Measurements from ENCODE around the gene SGTA.

SGTA gene

DNA sequence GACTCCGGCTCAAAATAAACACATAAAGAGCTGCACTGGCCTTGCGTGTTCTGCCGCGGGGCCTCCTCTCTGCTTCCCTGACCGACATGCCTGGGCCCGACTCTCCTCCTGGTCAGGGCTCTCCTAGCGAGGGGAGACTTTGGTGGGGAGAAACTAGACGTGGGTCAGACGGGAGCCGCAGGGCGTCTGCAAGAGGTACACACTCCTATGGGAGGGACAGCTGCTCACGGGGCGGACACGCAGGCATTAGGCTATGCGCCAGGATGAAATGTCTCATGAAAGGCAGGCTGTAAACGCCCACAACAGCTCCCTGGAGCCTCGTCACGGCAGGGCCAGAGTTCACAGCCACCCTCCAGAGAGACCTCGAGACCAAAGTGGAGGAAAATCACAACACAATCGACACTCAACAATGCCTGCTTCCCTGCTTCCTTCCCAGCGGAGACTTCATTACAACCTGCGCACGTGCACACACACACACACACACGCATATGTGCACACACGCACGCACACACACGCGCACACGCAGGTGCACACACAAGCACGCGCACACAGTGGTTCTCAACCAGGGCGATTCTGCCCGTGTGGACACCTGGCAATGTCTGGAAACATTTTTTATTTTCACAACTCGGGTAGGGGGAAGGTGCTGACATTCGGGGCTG lies 49.0 kb downstream of the SGTA start:
- Histone ChIP-seq H3K79me2 (ENCODE audit: insufficient read depth, low read length) (no peaks in the 10 kb centered on the region), H3F3A (ENCODE audit: insufficient read depth, low read length) (no peaks in the 10 kb centered on the region), H4K20me1 (ENCODE audit: insufficient read depth, low read length) (no peaks in the 10 kb centered on the region), H3K4me3 (ENCODE audit: low read depth, low read length, poor library complexity, severe bottlenecking) (no peak overlapping the region), H2AFZ (ENCODE audit: low read length) (no peak overlapping the region), H3K27ac (ENCODE audit: low read depth, low read length, poor library complexity, severe bottlenecking) (no peak overlapping the region), H3K9me3 (ENCODE audit: low read length) (no peaks in the 10 kb centered on the region), H3K36me3 (ENCODE audit: insufficient read depth, low read length) (peaks cover 36% of the 10 kb centered on the region), H3K9ac (ENCODE audit: low read length) (no peak overlapping the region), H3K4me1 (ENCODE audit: insufficient read depth, low read length, severe bottlenecking) (peaks cover 4% of the 10 kb centered on the region), H3K9me2 (ENCODE audit: low read depth, low read length) (no peaks in the 10 kb centered on the region), H3K4me2 (ENCODE audit: low read length) (no peak overlapping the region), H3K27me3 (ENCODE audit: insufficient read depth, low read length) (no peaks in the 10 kb centered on the region)
- TF ChIP-seq EZH2 (IDR thresholded peaks at IDR 0.05; ENCODE audit: borderline replicate concordance, low read length): no peak
- TF ChIP-seq, protein P1, sequence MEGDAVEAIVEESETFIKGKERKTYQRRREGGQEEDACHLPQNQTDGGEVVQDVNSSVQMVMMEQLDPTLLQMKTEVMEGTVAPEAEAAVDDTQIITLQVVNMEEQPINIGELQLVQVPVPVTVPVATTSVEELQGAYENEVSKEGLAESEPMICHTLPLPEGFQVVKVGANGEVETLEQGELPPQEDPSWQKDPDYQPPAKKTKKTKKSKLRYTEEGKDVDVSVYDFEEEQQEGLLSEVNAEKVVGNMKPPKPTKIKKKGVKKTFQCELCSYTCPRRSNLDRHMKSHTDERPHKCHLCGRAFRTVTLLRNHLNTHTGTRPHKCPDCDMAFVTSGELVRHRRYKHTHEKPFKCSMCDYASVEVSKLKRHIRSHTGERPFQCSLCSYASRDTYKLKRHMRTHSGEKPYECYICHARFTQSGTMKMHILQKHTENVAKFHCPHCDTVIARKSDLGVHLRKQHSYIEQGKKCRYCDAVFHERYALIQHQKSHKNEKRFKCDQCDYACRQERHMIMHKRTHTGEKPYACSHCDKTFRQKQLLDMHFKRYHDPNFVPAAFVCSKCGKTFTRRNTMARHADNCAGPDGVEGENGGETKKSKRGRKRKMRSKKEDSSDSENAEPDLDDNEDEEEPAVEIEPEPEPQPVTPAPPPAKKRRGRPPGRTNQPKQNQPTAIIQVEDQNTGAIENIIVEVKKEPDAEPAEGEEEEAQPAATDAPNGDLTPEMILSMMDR (IDR thresholded peaks at IDR 0.05; ENCODE audit: low read length): no peak

DNA sequence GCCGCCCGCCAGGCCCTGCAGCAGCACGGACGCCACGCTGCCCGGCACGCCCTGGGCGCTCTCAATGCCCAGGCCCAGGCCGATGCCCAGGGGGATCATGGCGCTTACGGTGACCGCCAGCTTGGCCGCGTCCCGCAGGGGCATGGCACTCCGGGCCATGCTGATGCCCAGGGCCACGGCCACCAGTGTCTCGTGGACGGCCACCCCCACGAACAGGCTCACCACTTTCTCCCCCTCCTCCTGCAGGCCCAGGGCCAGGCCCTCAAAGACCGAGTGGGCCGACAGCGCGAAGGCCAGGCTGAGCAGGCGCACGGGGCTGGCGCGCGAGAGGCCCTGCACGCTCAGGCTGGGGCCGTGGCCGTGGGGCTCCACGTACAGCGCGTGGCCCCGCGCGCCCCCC lies 50.2 kb downstream of the SGTA start:
- Histone ChIP-seq H3K36me3 (ENCODE audit: insufficient read depth, low read length) (peaks cover 36% of the 10 kb centered on the region), H3K4me2 (ENCODE audit: low read length) (no peak overlapping the region)

DNA sequence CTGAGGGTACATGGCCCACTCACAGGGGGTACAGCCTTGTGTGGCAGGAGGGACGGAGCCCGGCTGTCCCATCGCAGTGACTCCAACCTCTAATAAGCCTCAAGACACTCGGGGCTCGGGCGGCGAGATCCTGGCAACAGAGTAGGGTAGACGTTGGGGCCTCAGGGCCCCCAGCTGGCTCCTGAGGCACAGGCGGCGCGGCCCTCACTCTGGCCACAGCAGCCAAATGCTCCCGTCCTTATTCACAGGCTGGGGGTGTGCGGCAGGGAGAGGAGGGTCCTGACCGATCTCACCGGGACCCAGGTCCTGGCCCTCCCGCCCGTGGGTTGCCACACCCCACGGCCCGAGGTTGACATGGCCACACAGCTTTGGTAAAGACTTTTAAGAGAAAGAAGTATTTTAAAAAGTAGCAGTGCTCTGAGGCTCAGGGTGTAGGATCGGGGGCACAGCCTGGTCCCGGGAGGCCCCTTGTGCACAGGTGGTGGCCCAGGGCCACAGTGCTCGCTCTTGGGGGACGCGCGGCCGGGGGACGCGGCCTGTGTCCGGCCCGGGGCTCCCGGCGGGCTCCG lies 50.8 kb downstream of the SGTA start:
- H3K36me3 ChIP-seq (ENCODE audit: insufficient read depth, low read length): peaks cover 35% of the 10 kb centered on the region
- TF ChIP-seq, protein P1 (IDR thresholded peaks at IDR 0.05; ENCODE audit: low read length): no peak
- no peak for TF ChIP-seq EZH2 (IDR thresholded peaks at IDR 0.05; ENCODE audit: borderline replicate concordance, low read length)

More for the DNA sequence above, 50.2 kb downstream of the SGTA start:
- no peak overlapping the region for H3K4me3 ChIP-seq (ENCODE audit: low read depth, low read length, poor library complexity, severe bottlenecking)
- no peak overlapping the region for H3K9ac ChIP-seq (ENCODE audit: low read length)
- no peak for TF ChIP-seq EZH2 (IDR thresholded peaks at IDR 0.05; ENCODE audit: borderline replicate concordance, low read length)
- TF ChIP-seq, protein P1 (IDR thresholded peaks at IDR 0.05; ENCODE audit: low read length): no peak
- H3K9me3 ChIP-seq (ENCODE audit: low read length): no peaks in the 10 kb centered on the region
- H3K79me2 ChIP-seq (ENCODE audit: insufficient read depth, low read length): no peaks in the 10 kb centered on the region
- H3K27me3 ChIP-seq (ENCODE audit: insufficient read depth, low read length): peaks cover 4% of the 10 kb centered on the region; the same call in 1 of the 2 replicates
- no peaks in the 10 kb centered on the region for H3K9me2 ChIP-seq (ENCODE audit: low read depth, low read length)
- H3K27ac ChIP-seq (ENCODE audit: low read depth, low read length, poor library complexity, severe bottlenecking): no peak overlapping the region
- no peaks in the 10 kb centered on the region for H4K20me1 ChIP-seq (ENCODE audit: insufficient read depth, low read length)
- H3F3A ChIP-seq (ENCODE audit: insufficient read depth, low read length): no peaks in the 10 kb centered on the region
- no peak overlapping the region for H2AFZ ChIP-seq (ENCODE audit: low read length)
- H3K4me1 ChIP-seq (ENCODE audit: insufficient read depth, low read length, severe bottlenecking): no peaks in the 10 kb centered on the region

More for the DNA sequence above, 50.8 kb downstream of the SGTA start:
- Histone ChIP-seq H3F3A (ENCODE audit: insufficient read depth, low read length) (no peaks in the 10 kb centered on the region), H3K4me2 (ENCODE audit: low read length) (no peak overlapping the region), H3K27ac (ENCODE audit: low read depth, low read length, poor library complexity, severe bottlenecking) (no peak overlapping the region), H3K9me2 (ENCODE audit: low read depth, low read length) (no peaks in the 10 kb centered on the region), H3K4me3 (ENCODE audit: low read depth, low read length, poor library complexity, severe bottlenecking) (no peak overlapping the region), H4K20me1 (ENCODE audit: insufficient read depth, low read length) (no peaks in the 10 kb centered on the region), H3K9ac (ENCODE audit: low read length) (no peak overlapping the region), H2AFZ (ENCODE audit: low read length) (no peak overlapping the region), H3K9me3 (ENCODE audit: low read length) (no peaks in the 10 kb centered on the region), H3K79me2 (ENCODE audit: insufficient read depth, low read length) (no peaks in the 10 kb centered on the region), H3K27me3 (ENCODE audit: insufficient read depth, low read length) (peaks cover 4% of the 10 kb centered on the region; the same call in 1 of the 2 replicates), H3K4me1 (ENCODE audit: insufficient read depth, low read length, severe bottlenecking) (no peaks in the 10 kb centered on the region)

Data from OCI-LY1 (cell line).